Measurements from ENCODE around the gene ZFP36L2.

The ZFP36L2 gene

DNA sequence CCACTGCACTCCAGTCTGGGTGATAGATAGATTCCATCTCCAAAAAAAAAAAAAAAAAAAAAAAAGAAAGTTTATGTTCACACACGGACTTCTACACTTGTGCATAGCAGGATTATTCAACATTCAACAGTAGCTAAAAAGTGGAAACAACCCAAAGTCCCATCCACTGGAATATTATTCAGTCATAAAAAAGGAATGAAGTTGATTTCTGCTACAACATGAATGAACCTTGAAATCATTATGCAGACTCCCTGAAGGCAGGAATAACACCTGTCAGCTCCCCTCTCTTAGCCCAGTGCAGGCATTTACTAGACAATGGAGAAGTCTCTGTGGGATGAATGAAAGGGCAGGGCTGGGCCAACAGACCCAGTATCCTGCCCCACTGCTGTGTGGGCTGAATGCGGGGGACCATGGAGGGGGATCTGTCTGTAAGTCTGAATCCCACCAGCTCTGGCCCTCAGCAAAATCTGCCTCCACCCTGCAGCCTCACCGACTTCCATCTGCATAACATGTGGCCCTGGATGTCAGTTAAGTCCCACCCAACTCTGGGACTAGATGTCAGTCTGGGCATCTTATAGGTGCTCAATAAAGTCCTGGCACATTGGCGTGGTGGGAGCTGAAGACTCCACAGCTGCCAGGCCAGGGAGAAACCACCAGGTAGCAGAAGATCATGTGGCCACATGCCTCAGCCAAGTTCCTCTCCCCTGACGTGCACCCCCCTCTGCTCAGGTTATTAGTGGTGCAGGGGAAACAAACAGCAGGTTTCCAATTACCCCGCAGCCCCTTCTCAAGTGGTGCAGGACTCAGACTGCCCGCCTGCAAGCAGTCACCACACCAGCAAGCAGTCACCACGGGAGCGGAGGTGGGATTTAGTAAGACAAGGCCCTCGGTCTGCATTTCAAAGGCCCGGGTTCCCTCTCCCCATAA lies 8.9 kb downstream of the ZFP36L2 start:
- ChIA-PET POLR2A (interaction anchor here (1.0 to 1.2 kb wide), 4 partner anchors 8 to 37 kb away, joined by 3 to 9 read pairs (median 4); partner anchors contain the start of gene ZFP36L2), CTCF (interaction anchor here (1.5 kb wide), 1 partner anchor 48 kb away, joined by 5 read pairs; no protein-coding TSS in a partner anchor)
- no peak for TF ChIP-seq ELF4 (IDR thresholded peaks at IDR 0.05)
- TF ChIP-seq ARNT (IDR thresholded peaks at IDR 0.05) = no peak
- no peak for TF ChIP-seq HDGF (IDR thresholded peaks at IDR 0.05; ENCODE audit: borderline replicate concordance)
- TF ChIP-seq, protein P1, sequence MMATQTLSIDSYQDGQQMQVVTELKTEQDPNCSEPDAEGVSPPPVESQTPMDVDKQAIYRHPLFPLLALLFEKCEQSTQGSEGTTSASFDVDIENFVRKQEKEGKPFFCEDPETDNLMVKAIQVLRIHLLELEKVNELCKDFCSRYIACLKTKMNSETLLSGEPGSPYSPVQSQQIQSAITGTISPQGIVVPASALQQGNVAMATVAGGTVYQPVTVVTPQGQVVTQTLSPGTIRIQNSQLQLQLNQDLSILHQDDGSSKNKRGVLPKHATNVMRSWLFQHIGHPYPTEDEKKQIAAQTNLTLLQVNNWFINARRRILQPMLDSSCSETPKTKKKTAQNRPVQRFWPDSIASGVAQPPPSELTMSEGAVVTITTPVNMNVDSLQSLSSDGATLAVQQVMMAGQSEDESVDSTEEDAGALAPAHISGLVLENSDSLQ (IDR thresholded peaks at IDR 0.05) = no peak
- TF ChIP-seq L3MBTL2 (conservative IDR thresholded peaks at IDR 0.05) = no peak
- TF ChIP-seq LEF1 (IDR thresholded peaks at IDR 0.05; ENCODE audit: borderline replicate concordance) = no peak
- TF ChIP-seq NFRKB (IDR thresholded peaks at IDR 0.05) = no peak
- no peak for TF ChIP-seq SP1 (IDR thresholded peaks at IDR 0.05)
- no peak for TF ChIP-seq BHLHE40 (IDR thresholded peaks at IDR 0.05; ENCODE audit: borderline replicate concordance)
- TF ChIP-seq FOXK2 (IDR thresholded peaks at IDR 0.05) = no peak
- TF ChIP-seq TARDBP (IDR thresholded peaks at IDR 0.05) = no peak
- TF ChIP-seq ZNF384 (IDR thresholded peaks at IDR 0.05) = no peak
- TF ChIP-seq FOXA1 (IDR thresholded peaks at IDR 0.05) = no peak
- no peak for TF ChIP-seq SUZ12 (IDR thresholded peaks at IDR 0.05)
- no peak for TF ChIP-seq CTBP1 (IDR thresholded peaks at IDR 0.05; ENCODE audit: borderline replicate concordance)
- TF ChIP-seq FOXM1 (IDR thresholded peaks at IDR 0.05; ENCODE audit: borderline replicate concordance) = no peak
- DNase-seq (ENCODE audit: extremely low spot score) = no peak

- DNase-seq (ENCODE audit: extremely low spot score) = no peak
- TF ChIP-seq FOXA1 (IDR thresholded peaks at IDR 0.05) (no peak), ARNT (IDR thresholded peaks at IDR 0.05) (no peak)
- CTCF ChIA-PET = no interaction called here
- POLR2A ChIA-PET = no interaction called here
These were observed 9.8 kb downstream of the ZFP36L2 start for GRCh38 chr2:43216629-43217028.

DNA sequence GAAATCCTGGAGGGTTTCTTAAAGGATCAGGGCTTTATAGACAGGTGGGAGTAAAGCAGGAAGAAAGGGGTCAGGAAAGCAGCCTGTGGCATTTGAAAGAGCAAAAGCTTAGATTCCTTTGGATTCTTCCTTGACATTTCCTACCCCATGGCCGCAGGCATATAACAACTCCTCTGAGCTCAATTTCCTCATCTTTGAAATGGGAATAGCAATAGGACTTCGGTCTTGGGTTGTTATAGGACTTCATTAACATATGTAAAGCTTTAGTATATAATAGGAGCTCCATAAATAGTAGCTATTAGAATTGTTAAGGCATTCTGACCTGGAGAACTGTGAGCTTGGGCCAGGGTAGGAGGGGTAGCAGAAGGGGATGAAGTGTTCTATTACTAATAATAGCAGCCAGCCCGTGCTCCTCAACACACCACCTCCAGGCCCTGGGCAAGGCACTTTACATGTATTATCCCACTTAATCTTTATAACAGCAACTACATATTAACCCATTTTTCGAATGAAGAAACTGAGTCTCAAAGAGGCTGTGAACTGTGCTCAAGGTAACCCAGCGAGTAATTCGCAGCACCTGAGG lies 10.6 kb downstream of the ZFP36L2 start:
- POLR2A ChIA-PET = interaction anchor here (1.0 to 1.2 kb wide), 2 partner anchors 11 to 48 kb away, joined by 3 to 6 read pairs; partner anchors contain the start of gene ZFP36L2
- no peak for DNase-seq (ENCODE audit: extremely low spot score)
- CTCF ChIA-PET = interaction anchor here (1.1 kb wide), 1 partner anchor 46 kb away, joined by 3 read pairs; no protein-coding TSS in a partner anchor
- no peak for TF ChIP-seq NFRKB (IDR thresholded peaks at IDR 0.05)

DNA sequence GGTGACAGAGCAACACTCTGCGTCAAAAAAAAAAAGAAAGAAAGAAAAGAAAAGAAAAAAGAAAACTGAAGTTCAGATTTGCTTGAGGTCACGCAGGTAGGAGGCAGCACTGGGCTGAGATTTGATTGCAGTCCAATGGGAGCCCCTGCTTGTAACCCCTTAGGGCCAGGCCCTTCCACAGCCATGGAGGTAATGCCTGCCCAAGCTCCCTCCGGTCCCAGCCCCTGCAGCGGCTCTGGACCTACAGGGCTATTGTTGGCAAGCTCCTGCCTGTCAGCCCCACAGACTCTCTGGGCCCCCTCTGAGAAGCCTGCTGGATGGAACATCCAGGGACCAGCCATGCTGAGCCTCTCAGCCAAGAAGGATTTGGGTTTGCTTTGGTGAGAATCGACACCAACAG lies 12.2 kb downstream of the ZFP36L2 start:
- ChIA-PET CTCF (no interaction called here), POLR2A (interaction anchor here (1.0 kb wide), 1 partner anchor 14 kb away, joined by 3 read pairs; no protein-coding TSS in a partner anchor)
- TF ChIP-seq, protein P1 (IDR thresholded peaks at IDR 0.05) = no peak
- TF ChIP-seq ZNF384 (IDR thresholded peaks at IDR 0.05) (no peak), ARNT (IDR thresholded peaks at IDR 0.05) (no peak), HDGF (IDR thresholded peaks at IDR 0.05; ENCODE audit: borderline replicate concordance) (no peak), ELF4 (IDR thresholded peaks at IDR 0.05) (no peak), FOXM1 (IDR thresholded peaks at IDR 0.05; ENCODE audit: borderline replicate concordance) (no peak), CTBP1 (IDR thresholded peaks at IDR 0.05; ENCODE audit: borderline replicate concordance) (no peak), LEF1 (IDR thresholded peaks at IDR 0.05; ENCODE audit: borderline replicate concordance) (no peak), NFRKB (IDR thresholded peaks at IDR 0.05) (no peak), TARDBP (IDR thresholded peaks at IDR 0.05) (no peak), FOXA1 (IDR thresholded peaks at IDR 0.05) (no peak), FOXK2 (IDR thresholded peaks at IDR 0.05) (no peak), SP1 (IDR thresholded peaks at IDR 0.05) (no peak)
- no peak for DNase-seq (ENCODE audit: extremely low spot score)

GRCh38 chr2:43212931-43213330 lies 13.5 kb downstream of the ZFP36L2 start:
- CTCF ChIA-PET = no interaction called here
- DNase-seq (ENCODE audit: extremely low spot score) = no peak
- POLR2A ChIA-PET = interaction anchor here (1.2 kb wide), 1 partner anchor 14 kb away, joined by 3 read pairs; the partner anchor contains the start of gene ZFP36L2
- TF ChIP-seq SP1 (IDR thresholded peaks at IDR 0.05) (no peak), ELF4 (IDR thresholded peaks at IDR 0.05) (no peak), LEF1 (IDR thresholded peaks at IDR 0.05; ENCODE audit: borderline replicate concordance) (no peak), SUZ12 (IDR thresholded peaks at IDR 0.05) (no peak)

DNA sequence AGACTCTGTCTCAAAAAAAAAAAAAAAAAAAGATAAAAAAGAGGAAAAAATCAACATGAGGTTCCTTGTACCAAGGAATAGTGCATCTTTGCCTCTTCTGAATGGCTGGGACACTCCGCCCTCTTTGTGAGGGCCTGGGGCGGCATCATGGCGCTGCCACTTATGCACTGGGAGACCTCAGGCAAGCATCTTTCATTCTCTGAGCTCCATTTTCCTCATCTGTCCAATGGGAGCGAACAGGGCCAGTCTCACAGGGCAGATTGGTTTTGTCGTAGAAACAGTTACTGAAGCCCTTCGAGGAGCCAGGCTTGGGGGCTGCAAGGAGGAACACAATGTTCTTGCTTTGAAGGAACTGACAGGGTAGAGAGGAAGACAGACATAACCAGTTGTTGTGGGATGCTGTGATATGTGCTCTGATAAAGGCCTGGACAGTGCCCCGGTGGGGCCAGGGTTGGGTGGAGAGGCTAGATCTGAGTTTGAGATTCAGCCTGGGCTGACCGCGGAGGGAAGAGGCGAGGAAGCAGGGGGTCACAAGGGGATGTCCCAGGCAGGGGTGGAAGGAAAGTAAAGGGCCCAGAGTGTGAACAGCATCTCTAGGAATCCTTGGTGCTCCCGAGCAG lies 14.1 kb downstream of the ZFP36L2 start:
- ChIA-PET POLR2A (no interaction called here), CTCF (no interaction called here)
- TF ChIP-seq LEF1 (IDR thresholded peaks at IDR 0.05; ENCODE audit: borderline replicate concordance) (no peak), FOXK2 (IDR thresholded peaks at IDR 0.05) (no peak), CTBP1 (IDR thresholded peaks at IDR 0.05; ENCODE audit: borderline replicate concordance) (no peak), SP1 (IDR thresholded peaks at IDR 0.05) (no peak), ELF4 (IDR thresholded peaks at IDR 0.05) (no peak), NFRKB (IDR thresholded peaks at IDR 0.05) (no peak), TARDBP (IDR thresholded peaks at IDR 0.05) (no peak), ARNT (IDR thresholded peaks at IDR 0.05) (no peak), FOXA1 (IDR thresholded peaks at IDR 0.05) (no peak), L3MBTL2 (conservative IDR thresholded peaks at IDR 0.05) (no peak), FOXM1 (IDR thresholded peaks at IDR 0.05; ENCODE audit: borderline replicate concordance) (no peak)
- no peak for DNase-seq (ENCODE audit: extremely low spot score)
